NCI-H2081 (cell line): Measurements from ENCODE around the gene RASL11B.
A peak's percentile ranks its signal among the peaks of the same experiment; 100 is the strongest.

Experiments used
- DNase-seq, 2 experiments: peaks; one replicate each; lab custom pipeline; 2025; lab: John Stamatoyannopoulos, UW

RASL11B gene

GRCh38 chr4:52873861-52874343 is 11.8 kb downstream of the RASL11B start:
- no peak for DNase-seq

DNA sequence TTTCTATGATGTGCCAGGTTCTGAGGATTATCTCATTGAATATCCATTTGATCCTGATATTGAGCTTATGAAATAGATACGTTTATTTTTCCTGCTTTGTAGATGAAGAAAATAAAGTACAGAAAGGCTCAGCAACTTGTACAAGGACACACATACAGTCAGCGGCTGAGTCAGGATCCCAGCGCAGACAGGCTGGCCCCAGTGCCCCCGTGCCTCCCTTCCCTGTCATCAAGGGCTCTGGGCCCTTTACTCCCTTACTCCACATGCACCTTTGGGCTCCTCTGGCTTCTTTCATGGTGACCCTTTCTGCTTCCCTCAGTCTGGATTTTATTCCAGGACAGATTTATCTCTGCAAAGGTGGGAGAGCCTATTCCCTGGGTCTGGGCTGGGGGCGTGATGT is 12.8 kb downstream of the RASL11B start:
- DNase-seq: no peak

- no peak for DNase-seq
These were observed 14.0 kb downstream of the RASL11B start for GRCh38 chr4:52876069-52876468.

- DNase-seq: peak in 1 of 2 experiments; percentile 28
These were observed 14.9 kb downstream of the RASL11B start for GRCh38 chr4:52877036-52877435.

DNA sequence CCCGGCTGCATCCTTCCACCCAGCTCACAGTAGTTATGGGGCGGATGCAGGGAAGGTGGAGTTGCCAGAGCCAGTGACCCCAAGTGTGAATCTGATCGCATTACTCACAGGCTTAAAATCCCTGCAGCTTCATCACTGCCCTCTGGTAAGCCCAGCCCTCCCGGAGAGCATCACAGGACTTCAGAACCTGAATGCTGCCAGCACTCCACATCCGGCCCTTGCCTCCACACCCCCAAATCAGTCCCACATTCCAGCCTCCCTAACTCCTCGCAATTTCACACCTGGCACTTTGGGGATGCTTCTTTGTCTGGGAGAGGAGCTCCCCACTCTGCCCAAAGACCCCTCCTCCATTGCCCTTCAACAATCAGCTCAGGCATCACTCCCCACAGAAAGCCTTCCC is 15.6 kb downstream of the RASL11B start:
- no peak for DNase-seq

DNA sequence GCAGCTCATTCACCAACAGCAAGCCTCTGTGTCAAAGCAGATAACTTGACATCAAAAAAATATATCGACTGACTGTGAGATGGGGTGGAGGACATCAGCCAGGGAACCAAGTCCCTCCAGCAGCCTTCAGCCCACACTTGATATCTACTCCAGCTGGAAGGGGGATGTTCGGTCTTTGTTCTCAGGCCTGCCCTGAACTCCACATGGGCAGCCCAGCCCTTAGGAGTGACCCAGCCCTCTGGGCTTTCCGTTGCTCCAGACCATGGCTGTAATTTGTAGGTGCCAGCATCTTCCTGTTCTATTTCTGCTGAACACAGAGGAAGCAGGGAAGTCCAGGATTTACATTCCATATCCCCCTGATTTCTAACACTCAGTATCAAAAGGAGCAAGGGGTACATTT is 17.4 kb downstream of the RASL11B start:
- DNase-seq: no peak

DNA sequence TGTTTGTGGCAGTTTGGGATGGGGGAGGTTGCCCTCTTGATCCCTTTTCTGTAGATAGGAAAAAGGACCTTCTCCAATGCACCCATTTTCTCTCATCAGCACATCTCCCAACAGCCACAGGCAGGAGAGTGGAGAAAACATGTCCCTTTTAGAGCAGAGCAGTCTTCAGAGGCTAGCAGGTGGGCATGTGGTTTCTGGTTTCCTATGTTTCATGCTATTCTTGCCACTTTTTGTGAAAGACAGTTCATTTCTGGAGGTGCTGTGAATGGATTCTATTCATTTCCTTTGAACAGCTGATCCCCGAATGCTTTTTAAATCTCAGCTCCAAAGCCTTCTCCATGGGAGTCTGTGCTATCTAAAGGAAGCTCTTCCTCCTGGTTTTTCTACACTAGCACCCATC is 18.9 kb downstream of the RASL11B start:
- no peak for DNase-seq

DNA sequence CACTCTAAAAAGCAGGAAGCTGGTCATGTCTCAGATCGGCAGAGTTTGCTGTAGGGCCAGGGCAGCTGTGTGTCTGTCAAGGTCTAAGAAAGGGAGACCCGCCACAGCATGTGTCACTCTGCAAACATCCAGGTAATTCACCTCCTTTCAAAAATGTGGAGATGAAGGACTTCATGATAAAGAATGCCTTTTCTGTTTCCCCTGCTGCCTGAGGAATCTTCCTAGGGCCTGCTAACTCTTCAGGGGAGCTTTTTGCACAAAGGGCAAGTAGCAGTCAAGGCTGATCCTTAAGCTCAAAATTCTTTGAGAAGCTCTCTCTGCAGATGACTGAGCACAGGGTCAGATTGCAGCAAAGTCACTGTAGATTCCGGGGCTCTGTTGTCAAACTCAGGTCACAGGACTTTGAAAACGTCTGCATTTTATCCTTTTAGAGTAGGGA is 21.1 kb downstream of the RASL11B start:
- DNase-seq: no peak

GRCh38 chr4:52883707-52884669 is 21.9 kb downstream of the RASL11B start:
- no peak for DNase-seq

- DNase-seq: no peak
These were observed 22.9 kb downstream of the RASL11B start for GRCh38 chr4:52884994-52885393.

DNA sequence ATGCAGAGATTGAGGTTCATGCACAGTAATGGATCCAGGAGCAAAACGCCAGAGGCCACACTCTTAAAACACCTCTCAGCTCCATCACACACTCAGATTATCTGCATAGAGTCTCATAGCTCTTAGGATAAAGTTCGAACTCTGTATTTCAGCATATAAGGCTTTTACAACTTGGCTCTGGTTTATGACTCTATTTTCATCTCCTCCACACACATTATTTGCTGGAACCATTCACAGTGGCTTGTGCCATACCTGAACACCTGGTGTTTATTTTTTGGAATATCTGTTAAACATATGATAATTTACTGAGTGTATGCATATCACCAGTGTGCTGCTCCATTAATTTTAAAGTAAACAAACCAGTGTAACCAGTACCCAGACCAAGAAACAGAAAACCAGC is 27.2 kb downstream of the RASL11B start:
- DNase-seq: peak in 1 of 2 experiments; percentile 50

- DNase-seq: peak in 1 of 2 experiments; percentile 23
These were observed 27.8 kb downstream of the RASL11B start for GRCh38 chr4:52889778-52890520.

GRCh38 chr4:52890521-52890791 is 28.3 kb downstream of the RASL11B start:
- no peak for DNase-seq

DNA sequence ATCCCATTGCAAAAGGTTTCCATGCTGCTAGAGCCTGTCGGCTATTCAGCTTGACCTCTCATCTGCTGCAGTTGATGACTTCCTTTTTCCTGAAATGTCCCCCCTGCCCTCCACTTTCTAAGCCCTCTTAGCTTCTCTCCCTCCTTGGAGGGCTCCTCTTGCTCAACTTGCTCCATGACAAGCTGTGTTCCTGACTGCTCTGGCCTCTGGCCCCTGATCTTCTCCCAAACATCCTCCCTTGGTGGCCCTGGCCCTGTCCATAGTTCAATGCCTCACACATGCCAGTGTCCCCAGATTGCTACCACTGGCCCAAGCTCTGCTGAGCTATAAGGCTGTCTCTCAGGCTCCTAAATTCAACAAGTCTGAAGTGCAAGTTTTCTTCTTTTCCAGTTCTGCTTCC is 29.6 kb downstream of the RASL11B start:
- DNase-seq: no peak

DNA sequence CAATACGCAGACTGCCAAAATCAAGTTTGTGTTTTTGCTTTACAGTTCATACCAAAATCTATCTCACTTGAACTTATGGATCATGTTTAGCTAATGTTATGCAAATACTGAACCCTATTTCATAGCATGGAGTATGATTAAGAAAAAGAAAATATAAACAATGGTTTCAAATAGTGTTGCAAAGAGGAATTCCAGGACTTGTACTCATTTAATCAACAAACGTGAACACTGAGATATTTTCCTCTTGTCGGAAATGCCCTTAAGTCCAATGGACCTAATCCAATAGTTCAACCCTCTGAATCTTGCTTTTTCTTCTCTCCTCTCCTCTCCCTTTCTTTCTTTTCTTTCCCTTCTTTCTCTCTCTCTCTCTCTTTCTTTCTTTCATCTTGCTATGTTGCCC is 30.8 kb downstream of the RASL11B start:
- DNase-seq: no peak

DNA sequence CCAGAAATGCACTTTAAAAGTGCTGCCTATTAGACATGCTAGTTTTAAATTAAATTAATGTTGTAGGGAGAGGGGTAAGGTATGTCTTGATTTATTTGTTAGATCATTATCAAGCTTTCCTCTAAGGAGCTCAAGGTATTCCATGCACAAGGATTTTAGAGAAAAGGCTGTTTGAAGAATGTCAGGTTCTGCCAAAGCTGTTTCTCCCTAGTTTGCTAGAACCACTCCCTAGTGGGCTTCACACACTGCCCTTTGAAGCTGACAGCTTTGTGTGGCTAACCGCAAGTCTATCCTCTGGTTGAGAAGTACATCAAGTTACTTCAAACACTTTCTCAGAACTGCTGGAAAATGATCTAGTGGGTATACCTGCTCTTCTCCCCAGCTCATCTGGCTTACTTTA is 32.3 kb downstream of the RASL11B start:
- no peak for DNase-seq

DNA sequence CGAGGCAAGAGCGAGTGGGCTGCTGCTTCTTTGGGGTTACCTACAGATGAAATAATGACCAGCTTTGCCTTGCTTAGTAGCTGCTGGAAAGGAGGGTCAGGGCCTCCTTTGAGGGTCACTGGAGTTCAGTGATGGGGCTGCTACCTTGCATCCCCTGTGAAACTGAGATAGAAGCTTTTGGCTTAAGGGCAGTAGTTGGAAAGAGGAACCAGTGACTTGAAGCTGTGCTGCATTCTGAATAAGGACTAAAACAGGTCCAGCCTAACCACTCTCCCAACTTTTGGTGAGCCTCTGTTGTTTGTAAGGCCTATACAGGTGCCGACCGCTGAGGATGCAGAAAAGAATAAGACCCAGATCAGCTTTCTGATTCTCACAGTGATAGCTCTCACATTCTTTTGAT is 41.2 kb downstream of the RASL11B start:
- no peak for DNase-seq

DNA sequence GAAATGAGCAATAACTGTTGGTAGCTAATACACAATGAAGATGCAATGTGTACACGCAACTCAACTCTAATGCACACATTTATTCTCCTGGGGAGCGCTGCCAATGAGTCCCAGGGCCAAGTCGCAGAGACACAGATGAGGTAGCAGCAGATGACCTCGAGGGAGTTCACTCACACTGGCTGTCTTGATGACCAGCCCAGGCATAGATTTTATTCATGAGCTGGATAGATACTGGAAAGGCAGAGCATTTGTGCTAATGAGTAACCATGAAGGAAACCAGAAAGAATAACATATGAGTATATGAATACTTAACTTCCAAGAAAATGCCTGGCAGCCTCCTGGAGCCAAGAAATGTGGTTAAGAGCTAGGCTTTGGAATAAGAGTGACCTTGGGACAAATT is 42.3 kb downstream of the RASL11B start:
- DNase-seq: no peak

DNA sequence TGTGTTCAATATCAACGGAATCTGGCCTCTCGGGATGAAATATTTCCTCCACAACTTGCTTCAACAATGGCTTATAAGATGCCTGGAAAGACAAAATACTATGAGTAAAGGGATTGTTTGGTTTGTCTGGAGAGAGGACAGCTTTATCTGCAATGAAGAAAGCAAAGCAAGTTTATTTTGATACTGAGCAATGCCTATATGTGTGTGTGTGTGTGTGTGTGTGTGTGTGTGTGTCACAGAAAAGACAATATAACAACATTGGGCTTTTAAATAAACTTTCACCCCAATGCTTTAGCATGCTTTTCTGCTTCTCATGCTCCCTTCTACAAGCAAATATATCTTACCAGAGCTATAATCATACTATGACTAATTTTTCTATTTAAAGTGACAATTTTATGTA is 45.4 kb downstream of the RASL11B start:
- DNase-seq: no peak

DNA sequence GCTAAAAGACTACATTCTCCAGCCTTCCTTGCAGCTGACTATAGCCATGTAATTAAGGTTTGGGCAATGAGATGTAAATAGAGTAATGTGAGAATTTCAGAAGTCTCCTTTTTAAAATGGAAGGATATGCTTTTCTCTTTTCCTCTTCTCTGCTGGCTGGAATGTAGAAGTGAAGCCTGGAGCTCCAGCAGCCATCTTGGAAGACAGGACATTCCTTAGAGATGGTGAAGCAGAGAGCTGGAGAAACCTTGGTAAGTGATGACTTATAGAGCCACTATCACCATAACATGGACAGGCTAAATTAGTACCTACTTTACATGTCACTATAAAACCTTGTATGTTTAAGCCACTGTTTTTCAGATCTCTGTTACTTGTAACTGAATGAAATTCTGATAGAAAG is 48.0 kb downstream of the RASL11B start:
- no peak for DNase-seq

- DNase-seq: peak; percentile 73 to 81
These were observed 49.7 kb downstream of the RASL11B start for GRCh38 chr4:52911684-52912294.

DNA sequence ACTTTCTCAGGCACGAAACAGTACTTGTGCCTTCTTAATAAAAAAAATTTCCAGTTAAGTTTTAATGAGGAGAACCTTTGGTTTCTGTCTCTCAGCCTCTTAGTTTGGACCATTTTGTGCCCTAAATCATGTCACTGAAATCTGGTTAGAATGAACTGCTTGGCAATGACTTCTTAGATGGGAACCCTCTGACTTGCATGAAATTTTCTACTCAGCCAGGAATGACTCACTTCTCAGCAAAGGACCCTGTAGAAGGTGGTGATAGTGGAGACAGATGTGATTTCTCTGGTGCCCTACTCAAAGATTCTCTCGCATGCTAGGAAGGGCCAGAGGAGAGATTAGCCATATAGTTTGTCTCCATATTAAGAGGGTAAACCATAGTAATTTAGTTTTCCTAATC is 50.5 kb downstream of the RASL11B start:
- no peak for DNase-seq
